B cell (primary cell): ENCODE measurements around the gene AIG1. TPM values are rescaled to one million over a fixed set of nuclear protein-coding genes. Genes with fewer than 3 reads are reported as not detected.

Experiments used
- ATAC-seq: fragments of 200-7000 bp; cut with Tn5 transposase; one replicate; pipeline ENCODE4 v1.10.0; 2021; ENCODE audit warnings: low read depth, mild to moderate bottlenecking, moderate number of reproducible peaks, moderate library complexity
- CTCF ChIA-PET: fragments of 350-600 bp; sonication (Branson Sonifier 250); formaldehyde crosslinking; loops from one replicate; lab custom pipeline; 2021; ENCODE audit warnings: antibody characterized with exemption, inconsistent platforms; lab: Charles Lee
- POLR2A ChIA-PET: fragments of 350-600 bp; sonication (Branson Sonifier 250); formaldehyde crosslinking; loops from one replicate; lab custom pipeline; 2021; ENCODE audit warnings: antibody characterized with exemption; lab: Charles Lee
- DNase-seq: peaks from one replicate; pipeline ENCODE4 v3.0.0; 2013
- H2AFZ ChIP-seq: 2 replicates; pipeline ENCODE4 v1.6.1; 2012; ENCODE audit warnings: mild to moderate bottlenecking, low read depth, low read length; ENCODE audit not compliant: insufficient read depth, poor library complexity, severe bottlenecking
- H3K27ac ChIP-seq, 2 donors: 1 replicate in 1 of 2; 2 replicates in 1 of 2; pipeline ENCODE4 v1.5.1; 2012 to 2013; ENCODE audit warnings: low read length in 2 of 2, mild to moderate bottlenecking in 2 of 2, moderate library complexity in 1 of 2
- H3K27me3 ChIP-seq, 4 experiments: fragments of 200-600 bp in 1 of 4; sonication (generic) in 1 of 4; replicated peaks in 1 of 4; 1 replicate in 2 of 4; 2 replicates in 2 of 4; pipeline versions ENCODE4 v1.6.1 to v1.7.0; 2013 to 2016; ENCODE audit warnings: low read length in 3 of 4, mild to moderate bottlenecking in 2 of 4, mixed read lengths in 1 of 4, moderate library complexity in 1 of 4; ENCODE audit not compliant: insufficient read depth in 4 of 4, control insufficient read depth in 3 of 4; ENCODE audit errors: control extremely low read depth in 1 of 4
- H3K36me3 ChIP-seq, 2 experiments: replicated peaks in 1 of 2; 1 replicate in 1 of 2; 2 replicates in 1 of 2; pipeline versions ENCODE4 v1.6.1 to v1.7.1; 2013; ENCODE audit warnings: low read length in 1 of 2; ENCODE audit not compliant: insufficient read depth in 2 of 2, control insufficient read depth in 1 of 2; ENCODE audit errors: control extremely low read depth in 1 of 2, extremely low read depth in 1 of 2
- H3K4me1 ChIP-seq, 2 donors: fragments of 200-600 bp in 1 of 2; sonication (generic) in 1 of 2; 1 replicate in 1 of 2; 2 replicates in 1 of 2; pipeline versions ENCODE4 v1.5.1 to v1.6.1; 2013 to 2017; ENCODE audit warnings: low read length in 2 of 2; ENCODE audit not compliant: control insufficient read depth in 2 of 2, insufficient read depth in 2 of 2
- H3K4me2 ChIP-seq: replicated peaks from 2 replicates; pipeline ENCODE3; 2012; ENCODE audit warnings: mild to moderate bottlenecking, low read depth, low read length; ENCODE audit not compliant: poor library complexity, severe bottlenecking
- H3K4me3 ChIP-seq, 5 experiments: fragments of 200-600 bp in 1 of 5; sonication (generic) in 1 of 5; 1 replicate in 3 of 5; 2 replicates in 2 of 5; pipeline versions ENCODE4 v1.5.1 to v1.7.0; 2011 to 2016; ENCODE audit warnings: low read length in 4 of 5, mild to moderate bottlenecking in 4 of 5, low read depth in 2 of 5, control low read depth in 1 of 5, moderate library complexity in 1 of 5; ENCODE audit not compliant: insufficient read depth in 1 of 5; ENCODE audit errors: control extremely low read depth in 1 of 5, extremely low read depth in 1 of 5
- H3K79me2 ChIP-seq: fragments of 200-600 bp; sonication (generic); one replicate; pipeline ENCODE4 v1.6.0; 2016; ENCODE audit warnings: low read length; ENCODE audit not compliant: control insufficient read depth, insufficient read depth
- H3K9ac ChIP-seq: fragments of 200-600 bp; sonication (generic); 2 replicates; pipeline ENCODE4 v1.6.1; 2017; ENCODE audit warnings: mild to moderate bottlenecking, low read length, moderate library complexity
- H3K9me3 ChIP-seq, 3 donors: one replicate each; pipeline versions ENCODE4 v1.6.1 to v1.7.1; 2013; ENCODE audit warnings: low read length in 2 of 3; ENCODE audit not compliant: control insufficient read depth in 2 of 3, insufficient read depth in 1 of 3; ENCODE audit errors: control extremely low read depth in 1 of 3
- H4K20me1 ChIP-seq: 2 replicates; pipeline ENCODE4 v1.6.0; 2012; ENCODE audit warnings: mild to moderate bottlenecking, low read length; ENCODE audit not compliant: insufficient read depth, control insufficient read depth, poor library complexity, severe bottlenecking
- H3K27ac Mint-ChIP-seq: one replicate; pipeline ENCODE4 v1.8.0; 2021; ENCODE audit warnings: mixed read lengths
- H3K27me3 Mint-ChIP-seq: one replicate; pipeline ENCODE4 v1.8.0; 2021; ENCODE audit warnings: mixed read lengths
- H3K4me1 Mint-ChIP-seq: one replicate; pipeline ENCODE4 v1.8.0; 2021; ENCODE audit warnings: mixed read lengths
- H3K4me3 Mint-ChIP-seq: one replicate; pipeline ENCODE4 v1.8.0; 2021; ENCODE audit warnings: mixed read lengths
- H3K9me3 Mint-ChIP-seq: one replicate; pipeline ENCODE4 v1.8.0; 2022; ENCODE audit warnings: mixed read lengths; ENCODE audit not compliant: insufficient read depth
- CTCF ChIP-seq: fragments of 200-600 bp; IDR thresholded peaks from one replicate; pipeline ENCODE4 v1.8.0; 2022; ENCODE audit warnings: antibody characterized with exemption, mild to moderate bottlenecking
- EZH2 ChIP-seq: IDR thresholded peaks from 2 replicates; pipeline ENCODE4 v1.6.1; 2012; ENCODE audit warnings: borderline replicate concordance, low read depth, mild to moderate bottlenecking, moderate library complexity, low read length; ENCODE audit not compliant: insufficient read depth, poor library complexity, severe bottlenecking
- WGBS: methylation state at CpG from one replicate; pipeline ENCODE4 v1.1.5; 2013; ENCODE audit warnings: missing lambda C conversion rate; ENCODE audit not compliant: insufficient coverage; 5-methylcytosine and 5-hydroxymethylcytosine counted together
- intact Hi-C: fragments of 100-400 bp; cut with micrococcal nuclease; formaldehyde crosslinking; loops from one replicate; pipeline ENCODE4 v1.10.0; 2022
- polyA plus RNA-seq: library from polyadenylated mRNA; depleted of rRNA; stranded (reverse); fragments of >200 nt; gene quantifications from 2 replicates; pipeline ENCODE4 v1.2.3, GENCODE V29; 2012
- total RNA-seq, 2 donors: library from RNA; stranded (reverse); fragments of 120-200 nt in 1 of 2; gene quantifications; 1 replicate in 1 of 2; 2 replicates in 1 of 2; pipeline versions ENCODE4 v1.2.3 to v1.2.4, GENCODE V29; 2013 to 2022

AIG1 gene
- total and polyA plus RNA-seq, 2 donors (not counting 1 experiment from before 2014, with no cell fraction given), result 7.0 to 9.0 TPM

- TF ChIP-seq CTCF (no peak), EZH2 (no peak)
- no peak overlapping the region for H3K9ac ChIP-seq
- no peak overlapping the region for H3K27ac ChIP-seq
- WGBS, result no CpG with 5 or more reads among the region's 1 CpG
- H3K4me3 Mint-ChIP-seq, result no peak overlapping the region
- H3K4me2 ChIP-seq, result no peak overlapping the region
- no peaks in the 10 kb centered on the region for H3K36me3 ChIP-seq
- DNase-seq, result no peak
- H3K9me3 Mint-ChIP-seq, result peaks cover 5% of the 10 kb centered on the region
- no peaks in the 10 kb centered on the region for H4K20me1 ChIP-seq
- H3K27me3 ChIP-seq, result no peaks in the 10 kb centered on the region
- POLR2A ChIA-PET, result no interaction called here
- peaks cover 0 to 10% (median 0%) of the 10 kb centered on the region in 3 donors for H3K9me3 ChIP-seq
- H3K4me1 Mint-ChIP-seq, result no peaks in the 10 kb centered on the region
- H3K79me2 ChIP-seq, result no peaks in the 10 kb centered on the region
- no peak overlapping the region for H3K4me3 ChIP-seq
- no peaks in the 10 kb centered on the region for H3K4me1 ChIP-seq
- no peak overlapping the region for H2AFZ ChIP-seq
- CTCF ChIA-PET, result no interaction called here
- no peak overlapping the region for H3K27ac Mint-ChIP-seq
- ATAC-seq, result no peak
- no peaks in the 10 kb centered on the region for H3K27me3 Mint-ChIP-seq
- intact Hi-C loops, result no loop called here
Measured at GRCh38 chr6:143123081-143123480, 62.4 kb downstream of the AIG1 start.

GRCh38 chr6:143123941-143124340 is 63.3 kb downstream of the AIG1 start:
- POLR2A ChIA-PET, result no interaction called here
- H3K4me1 Mint-ChIP-seq, result no peaks in the 10 kb centered on the region
- TF ChIP-seq EZH2, result no peak
- TF ChIP-seq CTCF, result no peak
- H3K4me2 ChIP-seq, result no peak overlapping the region
- H3K4me3 ChIP-seq, result no peak overlapping the region
- ATAC-seq (no peak), DNase-seq (no peak)
- H3K9ac ChIP-seq, result no peak overlapping the region
- no peaks in the 10 kb centered on the region for H3K4me1 ChIP-seq
- no peaks in the 10 kb centered on the region for H3K27me3 ChIP-seq
- H3K4me3 Mint-ChIP-seq, result no peak overlapping the region
- no peaks in the 10 kb centered on the region for H3K79me2 ChIP-seq
- peaks cover 0 to 10% (median 0%) of the 10 kb centered on the region in 3 donors for H3K9me3 ChIP-seq
- H4K20me1 ChIP-seq, result no peaks in the 10 kb centered on the region
- H3K27me3 Mint-ChIP-seq, result no peaks in the 10 kb centered on the region
- H3K27ac Mint-ChIP-seq, result no peak overlapping the region
- no peak overlapping the region for H2AFZ ChIP-seq
- intact Hi-C loops, result no loop called here
- H3K27ac ChIP-seq, result no peak overlapping the region
- 100% methylated on average over 2 of the region's 2 CpGs for WGBS
- CTCF ChIA-PET, result no interaction called here
- peaks cover 5% of the 10 kb centered on the region for H3K9me3 Mint-ChIP-seq
- H3K36me3 ChIP-seq, result no peaks in the 10 kb centered on the region
